Astrocyte of the cerebellum (primary cell): ENCODE measurements around the gene SREK1IP1.

ENCODE experiments used
- DNase-seq: peaks from one replicate; pipeline ENCODE4 v3.0.0-alpha.2; 2011; ENCODE audit warnings: low read depth
- H3K4me3 ChIP-seq: 2 replicates; pipeline ENCODE4 v1.5.1; 2011; ENCODE audit warnings: mild to moderate bottlenecking, low read depth, low read length, moderate library complexity
- CTCF ChIP-seq: IDR thresholded peaks from 2 replicates; pipeline ENCODE4 v1.5.1; 2012; ENCODE audit warnings: low read length, low read depth, moderate library complexity, mild to moderate bottlenecking; ENCODE audit errors: missing control alignments
- in situ Hi-C: cut with HindIII; loops from 2 replicates; pipeline ENCODE4 v1.10.0; 2017; ENCODE audit warnings: low sequenced_read_pairs

SREK1IP1 gene

DNA sequence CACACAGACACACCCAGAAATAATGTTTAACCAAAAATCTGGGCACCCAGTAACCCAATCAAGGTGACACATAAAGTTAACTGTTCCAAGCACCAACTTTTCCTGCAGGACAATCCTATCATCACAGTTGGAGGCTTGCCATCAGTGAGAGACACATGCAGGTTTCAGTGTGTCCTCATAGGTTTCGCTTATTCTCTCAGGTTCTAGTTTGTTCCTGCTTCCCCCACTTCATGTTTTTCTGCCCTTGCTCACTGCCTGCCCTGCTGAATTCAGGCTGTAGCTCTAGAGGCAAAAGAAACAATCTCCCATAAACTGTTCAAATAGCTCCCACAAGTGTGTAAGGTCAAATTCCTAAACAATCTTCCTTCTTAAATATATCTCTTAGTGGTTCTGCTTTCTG, 98.2 kb downstream of the SREK1IP1 start:
- TF ChIP-seq CTCF: no peak

More for the DNA sequence above, 98.2 kb downstream of the SREK1IP1 start:
- no peak for DNase-seq
- in situ Hi-C loops: no loop called here
- no peak overlapping the region for H3K4me3 ChIP-seq
